NCI-H1436 treated with DMSO at 0.1 percent for 48 hours (cell line): ENCODE results near the gene TMEM184A.

Source experiments
- DNase-seq: peaks from one replicate; lab custom pipeline; 2025; lab: John Stamatoyannopoulos, UW

Gene TMEM184A

DNA sequence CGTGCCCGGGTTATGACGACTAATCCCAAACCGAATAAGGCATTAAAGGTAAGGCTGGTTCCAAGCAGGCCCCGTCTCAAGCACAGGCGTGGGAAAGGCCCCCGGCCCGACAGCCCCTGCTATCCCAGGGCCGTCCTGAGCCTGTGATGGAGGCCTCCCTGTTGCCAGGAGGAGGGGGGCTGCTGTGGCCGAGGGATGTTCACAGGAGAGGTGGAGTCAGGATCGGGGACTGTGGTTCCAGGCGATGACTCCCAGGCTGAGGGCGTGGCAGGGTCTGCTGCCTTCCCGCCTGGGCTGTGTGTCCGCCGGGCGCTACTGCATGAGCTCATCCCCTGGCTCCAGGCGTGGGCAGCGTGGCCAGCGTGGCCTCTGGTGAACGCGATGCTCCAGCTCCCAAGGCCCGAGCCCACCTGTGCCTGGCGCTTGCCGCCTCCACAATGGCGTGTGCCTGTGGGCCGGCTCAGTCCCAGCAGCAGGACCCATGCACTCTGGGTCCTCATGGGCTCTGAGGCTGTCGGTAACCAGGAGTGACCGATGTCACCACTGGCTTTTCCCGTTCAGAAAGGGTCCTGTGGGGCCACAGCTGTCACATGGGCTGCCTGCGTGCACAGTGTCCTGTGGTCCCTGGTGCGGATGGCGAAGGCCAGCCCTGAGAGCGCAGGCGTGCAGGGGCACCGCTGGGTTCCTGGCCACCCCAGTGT is 16.7 kb downstream of the TMEM184A start:
- no peak for DNase-seq

DNA sequence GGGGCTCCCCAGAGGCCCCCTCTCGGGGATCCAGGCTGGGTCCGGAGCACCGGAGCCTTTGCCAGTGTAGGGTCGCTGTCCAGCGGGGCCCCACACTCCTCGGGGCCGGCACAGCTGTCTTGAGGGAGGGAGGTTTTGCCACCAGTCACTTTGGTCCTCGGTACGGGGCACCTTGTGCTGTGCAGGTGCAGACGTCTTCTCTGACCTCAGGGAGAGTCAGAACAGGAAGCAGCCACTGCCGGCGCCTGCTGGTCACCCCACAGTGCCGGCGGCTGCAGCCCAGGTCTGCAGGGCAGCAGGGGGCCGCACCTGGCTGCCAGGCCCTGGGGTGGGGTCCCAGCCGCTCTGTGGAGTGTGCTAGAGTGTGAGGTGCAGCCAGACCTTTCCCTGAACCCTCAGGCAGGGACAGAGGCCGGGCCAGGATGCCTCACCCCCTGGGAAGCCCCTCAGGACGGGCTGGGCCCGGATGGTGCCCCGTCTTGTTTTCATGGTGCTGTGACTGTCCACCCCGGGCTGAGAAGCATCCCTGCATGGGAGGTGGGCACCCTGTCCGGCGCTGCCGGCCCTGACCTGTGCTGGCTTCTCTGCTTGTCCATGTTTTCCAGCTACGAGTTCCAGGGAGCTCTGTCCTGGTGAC is 17.3 kb downstream of the TMEM184A start:
- DNase-seq: no peak

DNA sequence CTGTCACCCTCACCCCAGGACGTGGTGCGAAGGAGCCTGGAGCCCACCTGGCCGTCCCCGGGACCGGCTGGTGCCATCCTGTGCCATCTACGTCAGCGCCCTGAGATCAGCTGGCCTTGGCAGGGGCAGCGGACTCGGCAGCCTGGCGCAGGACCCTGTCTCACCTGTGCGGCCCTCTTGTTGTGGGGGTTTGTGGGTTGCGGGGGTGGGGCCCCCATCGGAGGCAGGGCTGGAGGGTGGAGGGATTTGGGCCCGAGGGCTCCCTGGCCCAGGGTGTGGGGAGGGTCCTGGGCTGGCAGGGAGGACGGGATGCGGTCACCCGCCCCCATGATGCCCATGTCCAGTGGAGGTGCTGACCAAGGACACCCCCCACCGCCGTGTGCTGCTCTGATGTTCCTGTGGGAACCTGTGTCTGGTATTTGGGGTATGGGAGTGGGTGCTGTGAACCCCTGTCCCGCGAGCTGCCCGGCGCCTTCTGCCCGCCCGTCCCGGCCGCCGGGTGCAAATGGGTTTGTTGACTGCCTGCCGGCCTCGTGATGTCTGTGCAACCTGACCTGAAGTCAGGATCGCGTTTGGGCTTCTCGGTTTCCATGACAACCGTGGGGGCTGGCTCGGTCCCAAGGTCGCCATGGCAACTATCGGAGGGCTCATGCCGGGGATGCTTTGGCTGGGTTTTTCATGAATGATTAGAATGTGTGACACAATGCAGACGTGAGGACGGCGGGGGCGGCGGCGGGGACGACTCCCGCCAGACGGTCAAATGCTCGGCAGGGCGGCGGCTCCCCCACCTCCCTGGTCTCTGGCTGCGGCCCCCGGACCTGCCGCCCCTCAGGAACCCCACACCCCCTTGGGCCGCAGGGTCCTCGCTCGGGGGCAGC is 18.2 kb downstream of the TMEM184A start:
- DNase-seq: no peak

DNA sequence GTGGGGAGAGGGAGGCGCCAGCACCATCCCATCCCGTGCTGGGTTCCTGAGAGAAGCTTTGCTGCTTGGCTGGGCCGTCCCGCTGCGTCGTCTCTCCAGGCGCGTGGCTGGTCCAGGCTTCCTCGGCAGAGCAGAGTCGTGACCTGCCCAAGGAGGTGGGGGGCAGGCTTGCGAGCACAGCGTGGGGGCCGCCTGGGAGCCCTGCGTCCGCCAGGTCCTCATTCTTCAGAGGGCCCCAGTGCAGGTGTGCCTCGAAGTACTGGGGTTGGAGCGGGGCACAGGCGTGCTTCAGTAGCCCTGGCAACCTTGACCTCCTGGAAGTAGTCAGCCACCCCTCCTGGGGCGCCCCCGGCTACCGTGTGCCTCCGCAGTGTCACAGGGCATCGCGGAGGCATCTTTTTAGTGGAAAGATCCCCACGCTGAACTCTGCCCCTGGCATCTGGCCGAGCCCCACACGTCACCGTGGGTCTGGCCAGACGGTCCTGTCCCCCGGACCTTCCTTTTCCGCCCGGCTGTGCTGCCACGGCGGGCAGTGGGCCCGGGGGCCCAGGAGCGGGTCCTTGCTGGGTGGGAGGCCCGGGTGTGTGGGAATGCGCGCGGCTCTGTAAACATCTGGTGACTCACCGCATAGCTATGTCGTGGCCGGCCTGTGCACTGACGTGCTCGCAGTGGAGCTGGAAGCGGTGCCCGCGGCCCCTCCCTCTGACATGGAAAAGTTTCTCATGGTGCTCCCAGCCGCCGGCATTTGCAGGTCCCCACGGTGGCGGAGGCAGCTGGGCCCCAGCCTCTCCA is 19.1 kb downstream of the TMEM184A start:
- DNase-seq: no peak

DNA sequence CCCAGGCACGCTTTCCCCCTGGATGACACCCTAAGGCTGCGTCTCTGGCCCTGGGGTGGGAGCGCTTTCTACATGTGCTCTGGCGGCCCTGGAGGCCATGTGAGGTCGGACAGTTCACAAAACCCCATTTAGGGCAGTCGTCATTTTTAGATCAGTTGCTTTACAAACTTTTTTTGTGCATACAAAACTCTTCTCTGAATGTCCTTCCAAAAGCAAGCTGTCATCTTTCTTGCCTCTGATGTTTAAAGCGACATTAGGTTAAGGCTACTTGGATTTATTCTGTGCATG is 19.6 kb downstream of the TMEM184A start:
- no peak for DNase-seq

DNA sequence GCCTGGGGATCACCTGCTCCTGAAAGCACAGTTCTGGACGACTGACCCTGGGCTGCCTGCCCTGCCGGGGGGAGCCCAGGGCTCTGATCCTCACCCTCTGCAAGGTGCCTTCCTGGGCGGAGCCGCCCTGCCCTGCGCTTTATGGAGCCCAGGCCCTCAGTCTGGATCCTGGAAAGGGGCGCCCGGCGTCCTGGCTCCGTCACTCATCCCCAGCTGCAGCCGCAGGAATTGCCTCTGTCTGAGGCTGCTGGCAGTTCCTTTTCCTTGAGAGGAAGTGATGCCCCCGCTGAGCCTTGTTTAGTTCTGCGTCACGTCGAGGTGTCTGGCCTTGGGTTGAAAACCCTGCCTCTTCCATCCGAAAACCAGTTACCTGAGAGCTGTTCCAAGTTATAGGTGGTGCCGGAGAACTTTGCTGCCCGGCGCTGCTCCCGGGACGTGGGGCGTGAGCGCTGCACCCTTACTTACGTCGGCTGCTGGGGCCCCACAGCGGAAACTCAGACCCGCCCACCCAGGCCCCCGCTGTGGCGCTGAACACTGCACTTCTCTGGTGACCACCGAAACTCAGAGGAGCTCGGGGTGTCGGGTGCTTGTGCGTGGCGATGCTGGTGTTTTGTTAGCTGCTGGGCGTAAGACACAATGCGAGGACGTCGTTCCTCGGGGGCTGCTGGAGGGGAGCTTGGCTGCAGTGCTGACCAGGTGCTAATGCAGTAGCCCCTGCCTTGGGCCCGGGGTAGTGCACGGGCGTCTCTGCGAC is 20.1 kb downstream of the TMEM184A start:
- DNase-seq: no peak

DNA sequence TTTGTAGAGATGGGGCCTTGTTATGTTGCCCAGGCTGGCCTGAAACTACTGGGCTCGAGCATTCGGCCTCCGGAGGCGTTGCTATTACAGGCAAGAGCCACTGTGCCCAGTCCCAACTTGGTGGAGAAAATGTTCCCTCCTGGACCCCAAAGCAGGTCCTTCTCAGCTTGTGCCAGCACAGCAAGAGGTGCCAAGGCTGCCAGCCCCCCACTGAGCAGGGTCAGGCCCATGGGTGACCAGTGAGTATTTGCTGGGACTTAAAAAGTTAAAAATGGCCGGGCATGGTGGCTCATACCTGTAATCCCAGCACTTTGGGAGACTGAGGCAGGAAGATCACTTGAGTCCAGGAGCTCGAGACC is 20.9 kb downstream of the TMEM184A start:
- no peak for DNase-seq

DNA sequence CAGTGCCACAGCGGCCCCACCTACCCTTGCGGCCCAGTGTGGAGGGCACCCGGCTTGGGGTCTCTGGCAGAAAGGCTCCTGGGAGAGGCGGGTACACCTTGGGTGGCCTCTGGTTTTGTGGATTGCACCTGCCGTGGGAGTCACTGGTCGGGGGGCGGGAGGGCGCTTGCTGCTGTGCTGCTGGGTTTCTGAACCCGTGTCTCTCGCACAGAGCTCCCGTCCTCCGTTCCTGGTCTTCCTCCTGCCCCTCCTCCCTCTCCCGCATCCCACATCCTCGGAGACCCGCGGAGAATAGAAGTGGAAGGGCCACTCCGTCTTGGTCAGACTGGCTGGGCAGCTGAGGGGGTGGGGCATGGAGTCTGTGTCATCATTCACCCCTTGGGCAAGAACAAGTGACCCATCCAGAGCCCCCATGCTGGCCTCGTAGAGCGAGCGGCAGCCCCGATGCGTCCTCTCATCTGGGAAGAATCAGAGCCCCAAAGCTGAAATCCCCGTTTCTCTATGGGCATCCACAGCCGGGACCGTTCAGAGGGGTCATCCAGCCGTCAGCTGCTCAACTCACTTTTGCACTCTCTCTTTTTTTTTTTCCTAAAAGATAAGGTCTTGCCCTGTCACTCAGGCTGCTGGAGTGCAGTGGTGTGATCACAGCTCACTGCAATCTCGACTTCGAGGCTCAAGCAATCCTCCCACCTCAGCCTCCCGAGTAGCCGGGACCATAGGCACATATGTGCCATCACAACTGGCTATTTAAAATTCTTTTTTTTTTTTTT is 21.5 kb downstream of the TMEM184A start:
- DNase-seq: no peak

DNA sequence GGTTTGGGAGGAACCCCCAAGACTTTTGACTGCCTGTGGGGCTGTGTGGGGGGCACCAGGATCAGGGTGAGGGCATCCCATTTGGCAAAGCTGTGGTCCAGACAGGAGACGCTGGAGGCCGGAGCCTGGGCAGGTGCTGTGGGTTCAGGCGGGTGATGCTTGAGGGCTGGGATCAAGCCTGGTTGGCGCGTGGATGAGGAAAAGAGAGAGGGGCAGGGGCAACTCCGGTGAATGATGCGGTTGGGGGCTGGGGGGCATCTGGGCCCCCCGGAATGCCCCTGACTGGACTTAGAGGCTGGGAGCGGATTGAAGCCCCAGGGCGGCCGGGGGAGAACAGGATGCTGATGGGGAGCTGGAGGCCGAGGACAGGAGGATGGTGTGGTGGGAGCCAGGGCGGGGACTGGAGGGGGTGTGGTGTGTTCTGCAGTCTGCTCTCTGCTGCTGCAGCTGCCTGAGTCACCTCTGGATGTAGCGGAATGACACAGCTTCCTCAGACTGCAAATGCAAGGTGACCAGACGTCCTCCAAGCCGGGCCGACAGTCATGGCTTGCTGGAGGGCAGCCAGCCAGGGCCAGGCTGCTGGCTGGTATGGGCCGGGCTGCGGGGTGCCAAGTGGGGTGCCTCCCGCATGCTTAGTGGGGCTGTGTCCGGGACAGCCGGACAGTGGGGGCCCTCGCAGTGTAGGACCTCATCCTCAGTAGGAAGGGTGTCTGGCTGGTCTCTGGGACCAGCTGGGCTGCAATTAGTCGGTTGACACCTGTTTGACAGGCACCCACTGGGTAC is 22.3 kb downstream of the TMEM184A start:
- DNase-seq: no peak

DNA sequence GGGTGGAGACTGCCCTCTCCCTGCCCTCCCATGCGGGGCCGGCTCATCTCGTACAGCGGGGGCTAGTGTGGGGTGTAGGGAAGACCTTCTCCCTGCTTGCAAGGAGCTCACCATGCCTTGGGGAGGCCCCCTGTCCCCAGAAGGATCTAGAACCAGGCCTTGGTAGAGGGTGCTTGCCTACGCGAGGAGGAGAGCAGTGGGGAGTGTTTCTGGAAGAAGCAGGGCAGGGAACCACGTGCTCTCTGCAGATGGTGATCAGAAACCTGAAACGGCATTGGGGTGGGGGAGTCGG is 22.8 kb downstream of the TMEM184A start:
- DNase-seq: no peak

DNA sequence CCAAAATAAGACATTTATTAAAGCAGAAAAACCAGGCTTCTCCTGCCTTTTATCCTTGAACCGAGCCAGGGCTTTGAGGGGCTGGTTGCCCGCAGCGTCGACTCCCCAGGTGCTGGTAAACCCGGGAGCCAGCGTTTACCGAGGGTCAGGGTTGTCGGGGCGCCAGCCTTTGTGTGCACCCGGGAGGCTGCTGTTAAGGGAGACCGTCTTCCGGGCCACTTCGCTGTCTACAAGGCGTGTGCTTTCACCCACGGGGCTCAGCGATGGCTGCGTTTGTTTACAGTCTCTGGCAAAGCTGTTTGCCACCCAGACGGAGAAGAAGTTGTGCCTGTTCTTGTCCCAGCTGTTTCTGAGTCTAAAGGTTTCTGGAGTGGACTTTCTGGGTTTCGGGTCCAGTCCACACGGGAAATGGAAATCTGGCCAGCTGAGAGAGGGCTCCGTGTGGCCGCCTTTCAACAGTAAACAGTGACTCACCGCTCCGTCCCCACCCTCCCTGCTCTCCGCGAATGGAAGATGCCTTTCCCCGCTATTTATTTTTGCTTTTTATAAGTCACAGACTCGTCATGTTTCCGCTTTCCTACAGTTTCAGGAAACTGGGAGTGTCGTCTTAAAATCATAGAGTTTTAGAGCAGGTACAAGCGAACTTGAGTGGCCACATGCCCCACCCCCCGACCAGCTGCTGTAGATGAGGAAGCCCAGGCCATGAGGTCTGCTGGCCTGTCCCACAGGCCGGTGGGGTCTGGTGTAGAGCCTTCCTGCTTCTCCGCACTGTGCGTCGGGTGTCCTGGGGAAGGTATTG is 23.4 kb downstream of the TMEM184A start:
- no peak for DNase-seq

DNA sequence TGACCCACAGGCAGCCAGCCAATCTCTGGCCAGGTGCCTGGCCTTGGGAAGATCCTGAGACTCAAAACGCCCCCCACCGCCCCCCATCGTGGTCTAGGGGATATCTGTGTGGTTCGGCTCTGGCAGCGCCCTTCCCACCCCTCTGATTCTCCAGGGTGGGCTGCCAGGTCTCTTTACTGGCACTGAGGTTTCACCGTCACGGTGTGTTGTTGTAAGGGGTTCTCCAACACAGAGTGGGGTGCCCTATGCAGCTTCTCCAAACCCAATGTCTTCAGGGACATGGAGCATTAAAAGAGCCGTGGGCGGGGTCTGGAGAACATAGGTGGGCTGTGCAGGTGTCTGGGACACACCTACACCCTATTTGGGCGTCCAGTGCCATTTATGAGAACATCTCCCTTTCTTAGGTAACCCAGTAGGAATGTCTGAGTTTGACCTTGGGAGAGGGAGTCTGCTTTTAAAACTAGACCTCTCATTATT is 24.0 kb downstream of the TMEM184A start:
- no peak for DNase-seq

DNA sequence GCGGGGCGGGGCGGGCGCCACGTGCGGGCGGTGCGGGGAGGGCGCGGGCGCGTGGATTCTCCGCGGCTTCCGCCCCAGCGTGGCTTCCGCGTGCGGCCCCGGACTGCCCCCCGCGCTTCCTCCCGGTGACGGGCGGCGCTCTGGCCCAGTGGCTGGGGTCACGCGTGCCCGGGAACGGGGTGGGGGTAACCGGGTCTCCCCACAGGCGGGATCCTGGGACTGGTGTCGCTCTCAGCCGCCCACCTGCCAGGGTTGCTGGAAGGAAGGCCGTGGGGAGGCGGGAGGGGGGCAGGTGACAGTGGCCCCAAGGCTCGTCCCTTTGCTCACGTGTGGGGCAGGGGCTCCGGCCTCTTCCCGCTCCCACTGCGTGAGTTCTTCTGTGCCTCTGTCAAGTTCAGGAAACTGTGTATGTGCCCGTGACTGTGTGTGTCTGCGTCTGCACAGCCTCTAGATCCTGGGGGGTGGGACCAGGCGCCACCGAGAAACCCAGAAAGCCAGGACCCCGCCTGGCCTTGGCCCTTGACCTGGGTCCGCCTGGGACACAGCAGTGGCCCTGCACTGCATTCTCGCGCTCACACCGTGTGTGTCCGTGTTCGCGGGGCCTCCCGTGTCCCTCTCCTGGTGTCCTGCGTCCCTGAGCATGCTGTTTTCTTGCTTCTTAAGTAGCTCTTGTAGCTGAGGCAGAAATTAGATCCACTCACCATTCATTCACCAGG is 24.6 kb downstream of the TMEM184A start:
- no peak for DNase-seq

DNA sequence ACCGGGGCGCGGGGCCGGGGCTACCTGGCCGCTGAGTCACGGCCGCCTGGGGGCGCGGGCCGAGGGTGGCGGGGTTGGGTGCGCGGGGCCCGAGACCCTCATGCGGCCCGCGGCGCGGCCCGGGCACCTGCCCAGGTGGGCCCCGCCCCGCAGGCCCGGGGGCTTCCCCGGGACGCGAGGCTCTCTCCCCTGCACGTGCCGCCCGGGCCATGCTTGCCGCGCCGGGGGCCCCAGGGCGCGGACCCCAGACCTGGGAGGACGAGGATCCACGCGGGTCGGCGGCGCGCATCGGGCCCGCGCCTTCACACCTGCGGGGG is 25.1 kb downstream of the TMEM184A start:
- DNase-seq: no peak

DNA sequence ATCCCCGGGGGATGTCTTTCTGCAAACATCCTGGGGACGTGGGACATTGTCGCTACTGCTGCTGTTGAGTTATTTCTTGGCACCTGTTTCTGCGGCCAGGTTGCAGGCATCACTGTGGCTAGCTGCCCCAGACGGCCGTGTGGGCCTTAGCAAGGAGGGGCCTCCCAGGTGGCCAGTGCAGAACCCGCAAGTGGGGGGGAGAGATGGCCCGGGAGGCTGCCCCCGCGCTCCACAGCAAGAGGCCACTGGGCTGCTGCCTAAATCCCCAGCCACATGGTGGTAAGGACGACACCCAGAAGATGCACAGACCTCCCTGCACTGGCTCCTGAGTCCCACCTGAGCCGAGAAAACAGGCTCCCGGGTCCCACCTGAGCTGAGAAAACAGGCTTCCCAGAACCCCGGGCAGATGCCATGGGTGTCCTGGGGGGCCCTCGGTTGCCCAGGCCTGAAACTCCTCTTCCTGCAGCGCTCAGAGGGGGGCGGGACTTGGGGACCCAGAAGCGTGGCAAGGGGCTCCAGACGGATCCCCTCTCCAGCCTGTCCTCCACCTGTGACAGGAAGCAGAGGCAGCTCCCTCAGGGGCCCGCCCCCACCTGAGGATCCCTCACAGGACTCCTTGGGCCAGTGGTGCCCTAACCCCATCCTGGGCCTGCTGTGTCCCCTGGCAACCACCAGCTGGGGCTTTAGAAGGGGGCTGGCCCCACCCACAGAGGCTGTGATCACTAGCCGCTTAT is 26.5 kb downstream of the TMEM184A start:
- DNase-seq: no peak

DNA sequence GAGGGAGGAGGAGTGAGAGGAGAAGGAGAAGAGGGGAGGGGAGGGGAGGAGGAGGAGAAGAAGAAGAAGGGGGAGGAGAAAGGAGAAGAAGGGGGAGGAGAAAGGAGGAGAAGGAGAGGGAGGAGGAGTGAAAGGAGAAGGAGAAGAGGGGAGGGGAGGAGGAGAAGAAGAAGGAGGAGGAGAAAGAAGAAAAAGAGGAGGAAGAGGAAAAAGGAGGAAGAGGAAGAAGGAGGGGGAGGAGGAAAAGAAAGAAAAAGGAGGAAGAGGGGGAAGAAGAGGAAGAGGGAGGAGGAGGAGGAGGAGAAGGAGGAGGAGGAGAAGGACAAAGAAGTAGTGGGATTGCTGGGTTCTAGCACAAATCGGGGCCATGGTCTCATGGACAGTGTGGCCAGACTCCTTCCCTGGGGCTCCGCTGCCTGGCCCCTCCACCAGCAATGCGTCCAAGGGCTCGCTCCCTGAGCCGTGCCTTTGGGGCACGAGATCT is 29.7 kb downstream of the TMEM184A start:
- no peak for DNase-seq

DNA sequence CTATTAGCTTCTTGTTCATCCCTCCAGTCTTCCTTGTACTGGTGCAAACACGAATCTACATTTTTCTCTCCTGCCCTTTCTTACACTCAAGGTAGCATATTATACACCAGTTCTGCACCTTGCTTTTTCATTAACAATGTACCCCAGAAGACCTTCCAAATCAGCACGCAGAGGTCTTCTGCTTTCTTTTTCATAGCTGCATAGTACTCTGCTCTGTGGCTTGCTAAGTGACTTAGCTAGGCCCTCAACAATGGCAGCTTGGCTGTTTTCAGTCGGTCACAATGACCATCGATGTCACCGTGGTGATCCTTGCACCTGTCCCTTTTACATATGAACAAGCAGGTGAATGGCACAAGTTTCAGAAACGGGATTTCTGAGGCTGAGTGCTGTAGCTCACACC is 30.6 kb downstream of the TMEM184A start:
- DNase-seq: no peak

DNA sequence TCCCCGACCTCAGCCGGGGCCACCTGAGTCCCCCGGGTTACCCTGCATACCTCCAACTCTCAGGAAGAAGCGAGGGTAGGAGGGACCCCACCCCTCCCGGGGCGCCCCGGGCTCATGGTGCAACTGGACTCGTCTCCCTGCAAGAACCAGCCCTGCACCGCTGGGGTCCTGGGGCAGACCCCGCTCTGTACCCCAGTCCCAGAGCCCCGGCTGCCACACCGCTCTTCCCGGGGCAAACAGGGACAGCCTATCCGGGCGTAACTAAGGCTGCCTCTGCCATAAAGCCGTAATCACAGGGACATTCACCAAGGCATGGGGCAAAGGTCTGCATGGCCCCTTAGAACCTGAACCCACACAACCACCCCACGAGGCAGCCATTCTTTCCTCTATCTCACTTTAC is 32.2 kb downstream of the TMEM184A start:
- DNase-seq: no peak
